GM21528 (cell line): Measurements from ENCODE around the gene CSRNP3.

Experiments
- ATAC-seq: cut with Tn5 transposase; IDR thresholded peaks from one replicate; pipeline ENCODE4 v1.9.1; 2021; ENCODE audit warnings: mild to moderate bottlenecking, moderate library complexity; ENCODE audit not compliant: unreplicated experiment, low FRiP score

CSRNP3 gene

DNA sequence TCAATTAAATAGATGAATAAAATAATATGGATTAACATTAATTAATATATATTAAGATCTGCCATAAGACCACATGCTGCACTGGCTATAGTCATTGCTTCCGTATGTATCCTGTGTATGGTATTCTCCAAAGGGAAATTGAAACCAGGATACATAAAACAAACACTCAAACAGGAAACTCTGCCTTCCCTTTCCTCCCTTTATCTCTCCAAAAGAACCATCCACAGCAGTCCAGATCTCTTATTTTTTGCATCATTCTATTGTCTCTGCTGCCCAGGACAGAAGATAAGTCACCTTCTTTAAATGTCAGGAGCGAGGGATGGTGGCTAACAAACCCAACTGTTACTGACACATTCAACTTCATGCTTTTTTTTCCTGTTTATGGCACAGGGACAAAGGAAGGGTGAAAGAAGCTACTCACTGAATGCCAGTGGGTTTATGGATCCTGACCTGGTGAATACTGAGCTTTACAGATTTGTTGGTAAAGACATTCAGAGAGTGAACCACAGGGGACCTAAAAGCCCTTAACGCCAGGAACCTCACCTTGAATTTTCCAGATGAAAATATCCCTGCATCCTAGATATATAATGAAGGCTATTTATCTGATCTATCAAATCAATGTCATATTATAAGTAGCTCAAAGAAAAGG lies 67.5 kb downstream of the CSRNP3 start:
- no peak for ATAC-seq

DNA sequence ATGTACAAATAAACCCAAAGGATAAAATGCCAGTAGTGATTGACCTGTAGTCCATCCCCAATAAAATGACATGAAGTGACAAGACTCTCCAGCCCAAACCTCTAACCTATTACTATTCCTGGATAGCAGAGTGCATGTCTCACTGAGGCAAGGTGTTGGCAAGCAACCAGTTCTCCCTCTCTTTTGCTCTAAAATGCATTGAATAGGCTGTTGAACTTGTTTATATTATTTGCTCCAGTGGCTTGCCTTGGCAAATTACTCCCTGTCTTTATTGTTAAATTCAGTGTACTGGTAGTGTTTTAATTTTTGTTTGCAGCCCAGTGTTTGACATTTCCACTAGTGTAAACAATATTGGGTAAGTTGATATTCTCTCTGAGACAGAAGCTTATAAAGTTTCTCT lies 70.5 kb downstream of the CSRNP3 start:
- no peak for ATAC-seq

DNA sequence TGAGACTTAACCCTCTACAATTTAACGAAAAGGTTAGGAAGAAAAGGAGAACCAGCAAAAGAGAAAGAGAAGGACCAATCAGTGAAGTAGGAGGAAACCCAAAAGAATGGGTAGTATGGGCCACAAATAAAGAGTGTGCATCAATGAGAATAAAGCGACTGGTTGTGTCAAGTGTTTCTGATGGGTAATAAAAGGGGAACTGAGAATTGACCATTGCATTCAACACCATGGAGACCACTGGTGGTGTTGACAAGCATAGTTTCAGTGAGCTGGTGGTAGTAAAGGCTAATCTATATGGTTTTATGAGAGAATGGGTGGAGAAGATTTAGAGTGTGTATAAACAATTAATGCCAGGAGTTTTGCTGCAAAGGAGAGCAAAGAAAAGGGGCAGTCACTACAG lies 75.4 kb downstream of the CSRNP3 start:
- ATAC-seq = peak; percentile 81

DNA sequence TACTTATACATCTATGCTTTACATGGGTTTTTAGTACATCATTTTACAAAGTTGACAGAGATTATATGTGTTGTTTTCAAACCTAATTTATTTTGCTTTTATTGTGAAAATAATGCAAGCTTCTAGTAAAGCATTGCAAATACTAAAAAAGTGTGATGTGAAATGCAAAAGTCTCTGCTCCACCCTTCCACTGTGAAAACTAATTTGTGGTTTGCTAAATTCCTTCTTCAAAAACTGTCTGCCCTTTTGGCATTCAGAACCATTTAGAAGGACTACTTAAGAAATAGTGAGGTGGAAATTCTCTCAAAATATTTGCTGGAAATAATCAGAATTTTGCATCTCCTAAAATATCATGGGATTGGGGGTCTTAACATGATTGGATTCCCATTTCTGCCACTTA lies 78.4 kb downstream of the CSRNP3 start:
- no peak for ATAC-seq

DNA sequence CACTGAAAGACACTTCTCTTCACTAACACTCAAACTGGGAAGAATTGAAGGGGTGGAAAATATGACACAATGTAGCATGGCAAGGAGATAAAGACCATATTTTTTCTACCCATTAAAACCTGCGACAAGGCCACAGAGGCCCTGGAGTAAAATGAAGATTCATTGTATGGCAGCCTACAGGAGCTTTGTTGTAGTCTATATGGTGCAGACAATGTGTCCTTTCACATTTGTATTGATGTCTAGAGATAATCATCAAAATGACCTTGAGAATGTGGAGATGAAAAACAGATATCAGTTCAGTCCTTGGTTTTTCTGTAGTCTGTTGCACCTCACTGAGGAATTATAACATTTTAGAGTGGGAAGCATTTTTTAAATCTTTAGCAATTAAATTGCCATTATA lies 80.1 kb downstream of the CSRNP3 start:
- no peak for ATAC-seq

DNA sequence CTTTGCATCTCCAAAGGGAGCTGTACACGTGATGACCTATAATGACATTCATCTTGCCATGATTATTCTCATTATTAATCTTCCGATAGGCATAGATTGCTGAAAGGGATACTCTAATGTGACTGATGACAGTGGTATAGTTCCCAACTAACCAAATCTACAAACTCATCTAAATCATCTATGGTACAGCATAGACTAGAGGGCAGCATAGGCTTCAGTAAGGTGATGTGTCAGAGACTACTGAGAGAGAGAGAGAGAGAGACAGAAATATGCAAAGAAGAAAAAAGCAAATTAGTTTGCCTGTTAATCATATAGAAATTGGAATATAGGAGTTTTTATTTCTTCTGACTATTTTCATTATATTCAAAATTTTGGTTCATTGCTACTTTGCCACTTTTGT lies 89.3 kb downstream of the CSRNP3 start:
- ATAC-seq = no peak

DNA sequence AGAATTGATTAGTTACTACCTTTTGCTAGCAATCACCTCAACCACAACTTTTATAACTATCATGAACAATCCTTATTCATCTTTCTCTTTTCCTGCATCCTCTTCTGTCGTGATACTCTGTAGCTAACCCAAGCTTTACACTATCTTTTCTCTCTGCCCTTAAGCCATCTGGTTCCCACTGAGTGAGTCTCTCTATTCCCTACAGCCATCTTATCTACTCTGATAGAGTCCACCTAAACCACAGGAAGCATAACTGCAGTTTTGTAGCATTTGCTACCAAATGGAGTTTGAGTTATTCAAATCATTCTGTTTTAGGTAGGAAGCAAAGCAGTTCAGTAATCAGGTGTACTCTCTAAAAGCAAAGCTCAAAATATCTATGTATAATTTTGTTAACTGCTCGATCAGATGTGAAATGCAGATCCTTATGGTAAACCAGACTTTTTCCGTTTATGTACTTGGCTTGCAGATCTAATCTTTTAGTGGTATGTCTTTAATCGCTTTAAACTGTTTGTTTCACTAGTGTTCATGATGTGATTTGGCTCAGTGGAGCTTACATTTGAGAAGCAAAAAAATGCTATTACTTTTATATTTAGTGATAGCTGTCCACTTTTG lies 91.0 kb downstream of the CSRNP3 start:
- ATAC-seq = no peak

DNA sequence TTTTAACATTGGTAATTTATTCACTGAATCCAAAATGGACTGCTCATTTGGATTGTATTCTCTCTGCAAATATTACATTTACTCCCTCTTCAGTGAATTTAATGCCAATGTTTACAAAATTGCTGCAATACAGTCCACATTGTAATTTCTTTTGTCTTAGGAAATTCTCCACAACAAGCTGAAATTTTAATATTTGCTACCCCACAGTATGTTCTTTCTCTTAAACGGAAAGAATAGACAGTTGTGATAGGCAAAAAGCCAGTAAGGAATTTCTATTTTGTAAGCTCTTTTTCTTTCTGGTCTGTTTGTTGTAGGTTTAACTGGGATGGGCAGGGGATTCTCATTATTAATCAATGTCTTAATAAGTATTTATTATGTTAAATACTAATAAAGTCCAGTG lies 92.0 kb downstream of the CSRNP3 start:
- ATAC-seq = no peak

DNA sequence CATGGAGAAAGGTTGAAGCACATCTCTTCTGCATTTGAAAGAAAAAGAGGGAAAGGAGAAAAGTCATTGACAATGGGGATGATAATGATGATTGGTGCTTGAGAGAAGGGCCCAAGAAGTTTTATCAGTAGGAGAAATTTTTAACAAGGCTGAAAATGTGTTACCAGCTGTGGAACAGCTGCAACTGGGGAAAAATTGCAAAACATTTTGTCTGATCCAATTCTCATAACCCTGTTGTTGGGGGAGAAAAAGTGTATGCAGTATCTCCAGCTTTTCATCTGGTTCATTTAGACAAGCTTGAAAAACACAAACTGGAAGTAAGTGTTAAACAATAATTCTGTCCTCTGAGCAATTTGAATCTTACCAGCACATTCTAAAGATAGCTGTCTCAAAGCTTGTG lies 92.7 kb downstream of the CSRNP3 start:
- ATAC-seq = no peak

DNA sequence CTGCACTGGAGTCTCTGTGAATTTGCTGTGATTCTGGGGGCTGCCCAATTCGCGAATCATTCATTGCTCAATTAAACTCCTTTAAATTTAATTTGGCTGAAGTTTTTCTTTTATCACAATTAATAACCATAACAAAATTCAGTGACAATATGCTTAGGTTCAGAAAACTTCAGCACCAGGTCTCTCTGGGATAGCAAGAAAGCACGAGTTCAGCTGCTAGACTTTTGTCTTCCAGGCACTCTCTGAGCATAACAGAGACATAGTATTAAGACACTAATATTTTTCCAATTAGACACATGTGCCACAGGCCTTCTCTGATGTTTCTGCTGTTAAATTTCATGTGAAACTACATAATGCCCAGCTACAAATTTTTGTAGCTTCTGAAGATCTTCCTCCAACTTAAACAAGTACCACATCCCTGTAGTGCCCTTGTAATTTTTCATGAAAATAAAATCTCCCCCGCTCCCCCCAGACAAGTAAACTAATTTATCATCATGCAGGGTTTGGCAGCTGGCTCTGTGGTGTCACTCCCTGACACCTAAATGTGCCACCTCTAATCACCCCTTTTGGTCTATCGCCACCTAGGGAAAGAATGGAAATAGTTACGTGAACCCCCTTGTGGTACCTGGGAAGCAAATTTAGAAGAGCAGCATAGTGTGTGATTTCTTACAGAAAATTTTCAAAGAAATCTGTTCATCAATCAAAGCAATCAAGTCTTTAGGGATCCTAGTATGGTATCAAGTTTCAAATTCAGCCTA lies 94.1 kb downstream of the CSRNP3 start:
- ATAC-seq = no peak

DNA sequence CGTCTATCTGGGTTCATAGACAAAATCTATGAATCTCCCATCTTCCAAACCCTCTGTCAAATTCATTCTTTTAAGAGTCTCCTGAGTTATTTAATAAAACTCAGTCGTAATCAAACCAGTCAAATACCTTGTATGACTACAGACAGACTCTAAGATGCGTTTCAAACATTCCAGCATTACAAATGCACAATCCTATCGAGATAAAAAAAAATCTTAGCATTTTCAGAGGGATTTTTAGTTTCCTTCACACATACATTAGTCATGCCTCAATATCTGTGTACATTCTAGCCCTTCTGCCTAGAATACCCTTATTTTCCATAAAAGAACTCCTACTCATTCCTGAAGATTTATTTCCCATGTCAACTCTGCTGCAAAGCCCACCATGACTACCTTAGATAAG lies 96.5 kb downstream of the CSRNP3 start:
- no peak for ATAC-seq

DNA sequence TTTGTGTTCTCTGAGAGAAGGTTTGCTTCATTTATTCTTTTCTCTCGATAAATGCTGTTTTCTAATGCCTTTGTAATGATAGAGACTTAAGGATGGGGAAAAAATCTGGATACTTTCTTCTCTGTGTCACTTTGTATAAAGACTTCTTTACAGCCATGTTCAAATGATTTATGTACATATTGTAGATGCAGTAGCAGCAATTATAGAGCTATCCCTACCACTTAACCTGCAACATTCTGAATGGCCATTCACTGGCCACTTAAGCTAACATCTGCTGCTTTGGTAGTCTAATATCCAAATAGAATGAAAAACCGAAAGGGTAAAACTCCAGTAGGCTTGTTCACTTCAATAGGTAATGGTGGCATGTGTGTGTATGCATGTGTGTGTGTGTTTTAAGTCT lies 97.8 kb downstream of the CSRNP3 start:
- ATAC-seq = no peak

DNA sequence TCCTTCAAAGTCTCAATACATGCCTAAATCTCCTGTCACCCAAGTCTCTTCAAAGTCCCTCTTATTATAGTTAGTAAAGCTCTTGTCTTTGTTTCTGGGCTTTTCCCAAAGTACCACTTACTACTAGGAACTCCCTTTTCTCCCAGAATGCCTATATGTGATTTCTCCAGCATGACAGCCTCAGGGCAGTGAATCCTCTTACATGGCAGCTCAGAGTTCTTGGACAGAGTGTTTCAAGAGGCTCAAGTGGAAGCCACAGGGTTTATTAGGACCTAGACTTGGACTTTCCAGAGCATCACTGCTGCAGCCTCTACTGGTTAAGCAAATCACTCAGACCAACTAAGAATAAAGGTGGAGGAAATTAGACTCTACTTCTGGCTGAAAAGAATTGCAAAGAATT lies 98.9 kb downstream of the CSRNP3 start:
- ATAC-seq = no peak

DNA sequence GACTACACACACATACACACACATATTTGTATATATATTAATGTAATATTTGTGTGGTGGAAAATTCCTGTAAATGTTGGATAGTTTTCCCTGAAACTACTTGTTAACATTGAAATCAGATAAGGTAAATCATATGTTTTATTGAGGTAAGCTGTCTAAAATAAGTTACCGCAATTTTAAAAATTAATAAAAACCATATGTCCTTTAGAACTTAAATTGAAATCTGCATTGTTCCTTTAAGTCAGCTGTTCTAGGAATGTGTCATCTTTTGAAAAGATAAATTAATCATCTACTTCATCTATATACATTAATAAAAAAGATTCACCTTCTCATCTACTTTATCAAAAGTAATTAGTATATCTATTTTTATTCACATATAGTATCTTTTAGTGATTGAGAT lies 102.0 kb downstream of the CSRNP3 start:
- no peak for ATAC-seq

DNA sequence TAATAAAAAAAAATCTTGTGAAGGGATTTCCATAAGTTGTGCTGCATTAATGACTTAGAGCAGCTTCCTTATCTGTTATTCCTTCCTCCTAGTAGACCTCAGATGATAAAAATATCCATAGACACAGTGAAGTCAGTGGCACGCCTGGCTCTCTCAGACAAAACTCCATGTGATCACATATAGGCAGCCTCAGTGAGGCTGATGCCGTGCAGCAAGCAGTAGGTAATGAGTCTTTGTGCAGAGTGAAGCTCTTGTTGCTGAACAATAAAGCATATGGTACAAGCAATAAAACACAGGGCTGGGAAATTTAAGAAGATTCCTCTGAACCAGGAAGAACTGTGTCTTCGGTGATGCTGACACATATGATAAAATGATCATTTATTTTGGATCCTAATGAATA lies 102.7 kb downstream of the CSRNP3 start:
- ATAC-seq = no peak

DNA sequence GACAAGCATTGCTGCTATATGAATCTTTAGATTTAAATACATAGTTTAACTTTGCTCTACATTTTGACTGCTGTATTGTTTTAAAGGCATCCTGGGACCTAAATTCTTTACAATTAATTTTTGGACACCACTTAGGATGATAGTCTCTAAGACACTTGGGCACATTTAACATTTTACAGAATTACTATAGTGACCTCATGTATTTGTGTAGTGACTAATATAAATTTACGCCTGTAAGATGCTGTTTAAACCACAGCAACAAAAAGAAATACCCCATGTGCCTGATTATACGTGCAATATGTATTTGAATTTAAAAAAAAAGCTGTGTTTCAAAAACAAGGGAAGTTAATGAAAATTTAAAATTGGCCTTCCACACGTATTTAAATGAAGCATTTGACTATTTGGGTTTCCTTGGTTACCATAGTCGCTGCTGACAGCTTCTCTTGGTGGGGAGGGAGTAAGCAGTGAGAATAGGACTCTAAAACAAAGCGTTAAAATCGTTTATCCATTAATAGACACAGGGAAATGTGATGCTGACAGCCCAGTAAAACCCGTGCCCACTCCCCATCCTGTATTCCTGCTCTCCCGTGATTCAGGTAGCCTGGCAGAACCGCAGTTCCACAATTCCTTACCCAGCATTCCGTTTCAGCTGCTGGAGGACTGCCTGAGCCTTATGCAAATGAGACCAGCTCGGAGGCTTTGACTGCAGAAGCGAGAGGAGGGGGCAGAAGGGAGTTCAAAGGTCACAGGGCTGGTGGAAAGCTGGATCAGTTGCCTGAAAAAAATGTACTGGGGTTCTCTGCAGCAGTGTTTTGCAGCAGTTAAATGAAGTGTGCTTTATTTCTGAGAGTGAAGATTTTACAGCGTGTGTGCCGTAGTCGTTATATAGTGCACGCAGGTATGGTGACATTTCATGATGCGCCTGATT lies 104.3 kb downstream of the CSRNP3 start:
- ATAC-seq = no peak

DNA sequence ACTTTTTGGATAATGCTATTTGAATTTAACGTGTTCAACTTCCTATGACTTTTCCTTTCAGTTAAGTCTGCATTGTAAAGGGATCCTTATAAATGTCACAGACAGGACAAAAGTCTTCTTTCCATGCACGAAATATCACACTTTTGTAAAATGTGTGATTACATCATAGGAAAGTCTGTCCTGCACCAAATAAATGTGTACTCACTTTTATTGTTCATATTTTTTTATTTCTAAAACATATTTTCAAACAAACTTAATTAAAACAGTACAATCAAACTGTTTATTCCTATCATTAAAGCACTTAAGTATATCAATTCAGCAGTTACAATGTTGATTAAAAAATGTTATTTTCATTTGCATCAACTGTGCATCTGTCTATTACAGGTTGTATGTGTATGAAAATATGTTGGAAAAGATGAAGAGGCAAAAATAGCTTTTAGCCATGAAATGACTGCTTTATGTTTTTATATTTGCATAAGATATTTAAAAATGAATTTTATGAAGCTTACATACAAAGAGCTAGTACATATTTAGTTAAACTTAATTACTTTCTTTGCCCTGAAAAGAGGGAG lies 105.6 kb downstream of the CSRNP3 start:
- ATAC-seq = no peak

DNA sequence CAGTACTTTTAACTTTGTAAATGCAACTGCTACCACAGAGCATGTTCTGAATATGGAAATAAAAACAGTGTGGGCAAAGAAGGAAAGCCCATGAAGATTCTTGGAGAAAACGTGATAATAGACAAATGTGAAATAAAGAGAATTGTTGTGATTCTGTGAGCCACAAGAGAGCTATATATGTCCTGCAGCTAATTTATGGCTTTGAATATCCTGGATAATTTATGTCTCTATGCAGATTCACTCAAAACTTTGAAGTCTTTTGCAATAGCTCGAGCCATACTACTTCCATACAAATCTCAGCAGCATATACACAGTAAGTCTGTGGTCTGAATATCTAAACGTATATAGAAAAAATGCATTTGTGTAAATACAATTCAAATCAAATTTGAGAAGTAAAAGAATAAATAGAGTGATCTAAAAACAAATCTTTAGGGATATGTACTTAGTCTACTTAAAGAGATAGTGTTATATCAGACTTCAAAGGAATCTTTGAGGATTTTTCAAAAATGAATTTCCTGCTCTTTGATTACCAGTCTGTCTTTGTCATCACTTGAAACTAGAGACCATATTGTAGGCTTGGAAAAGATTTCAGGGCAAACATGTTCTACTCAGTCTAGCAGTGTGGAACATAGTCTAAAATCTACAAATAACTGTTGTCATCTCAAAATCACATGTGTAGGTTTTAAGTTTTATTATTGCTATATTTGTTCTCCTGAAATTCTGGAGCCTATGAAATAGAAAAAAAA lies 107.1 kb downstream of the CSRNP3 start:
- no peak for ATAC-seq

DNA sequence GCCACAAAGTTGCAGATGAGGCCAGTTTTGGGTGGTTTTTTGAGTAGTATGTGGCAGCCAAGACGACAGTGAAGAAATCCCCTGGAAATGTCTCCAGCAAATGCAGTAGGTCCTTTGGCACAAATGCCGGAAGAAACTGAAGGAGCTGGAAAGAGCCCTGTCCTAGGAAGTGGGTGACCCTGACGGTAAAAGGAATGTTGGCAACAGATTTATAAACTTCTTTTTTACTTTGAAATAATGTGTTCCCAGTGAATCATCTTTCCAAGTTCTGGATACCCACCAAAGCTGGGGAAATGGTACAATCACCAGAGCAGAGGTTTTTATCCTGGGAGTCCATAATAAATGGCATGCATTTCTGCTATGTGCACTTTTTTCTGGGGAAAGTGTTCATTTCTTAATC lies 112.9 kb downstream of the CSRNP3 start:
- no peak for ATAC-seq
